Activated CD8-positive, alpha-beta T cell treated with anti-CD3 and anti-CD28 coated beads for 36 hours (primary cell): ENCODE results near the gene MYOZ3. TPM values are rescaled to one million over a fixed set of nuclear protein-coding genes. Genes with fewer than 3 reads are reported as not detected.

ENCODE experiments used
- ATAC-seq: fragments of 200-7000 bp; cut with Tn5 transposase; one replicate; pipeline ENCODE4 v1.10.0; 2021; ENCODE audit warnings: mild to moderate bottlenecking, moderate library complexity
- CTCF ChIA-PET: fragments of 350-600 bp; sonication (Branson Sonifier 250); formaldehyde crosslinking; loops from one replicate; lab custom pipeline; 2021; ENCODE audit warnings: antibody characterized with exemption; lab: Charles Lee
- POLR2A ChIA-PET: fragments of 350-600 bp; sonication (Branson Sonifier 250); formaldehyde crosslinking; loops from one replicate; lab custom pipeline; 2021; ENCODE audit warnings: antibody characterized with exemption; lab: Charles Lee
- DNase-seq: peaks from one replicate; pipeline ENCODE4 v3.0.0-alpha.2; 2020
- H3K27ac Mint-ChIP-seq: one replicate; pipeline ENCODE4 v1.8.0; 2021; ENCODE audit warnings: mild to moderate bottlenecking, mixed read lengths
- H3K27me3 Mint-ChIP-seq: one replicate; pipeline ENCODE4 v1.8.0; 2021; ENCODE audit warnings: mixed read lengths
- H3K36me3 Mint-ChIP-seq: one replicate; pipeline ENCODE4 v1.8.0; 2021; ENCODE audit warnings: low read depth, mixed read lengths
- H3K4me1 Mint-ChIP-seq: one replicate; pipeline ENCODE4 v1.8.0; 2021; ENCODE audit warnings: low read depth, mixed read lengths
- H3K4me3 Mint-ChIP-seq: one replicate; pipeline ENCODE4 v1.8.0; 2021; ENCODE audit warnings: mild to moderate bottlenecking, moderate library complexity, mixed read lengths
- H3K9me3 Mint-ChIP-seq: one replicate; pipeline ENCODE4 v1.8.0; 2021; ENCODE audit warnings: mixed read lengths
- CTCF ChIP-seq: fragments of 200-600 bp; IDR thresholded peaks from one replicate; pipeline ENCODE4 v1.8.0; 2022; ENCODE audit warnings: antibody characterized with exemption, mild to moderate bottlenecking
- intact Hi-C: fragments of 100-400 bp; cut with micrococcal nuclease; formaldehyde crosslinking; loops from one replicate; pipeline ENCODE4 v1.10.0; 2022
- total RNA-seq, 2 experiments: library from RNA; stranded (reverse); gene quantifications; one replicate each; pipeline ENCODE4 v1.2.3, GENCODE V29; 2021

Gene MYOZ3
- total RNA-seq, 2 experiments from 2014 or later: 0.11 to 0.20 TPM

GRCh38 chr5:150676578-150676977, 15.5 kb downstream of the MYOZ3 start:
- H3K36me3 Mint-ChIP-seq: no peaks in the 10 kb centered on the region
- no peak overlapping the region for H3K4me3 Mint-ChIP-seq
- POLR2A ChIA-PET: no interaction called here
- DNase-seq (no peak), ATAC-seq (no peak)
- TF ChIP-seq CTCF: no peak
- no peak overlapping the region for H3K27ac Mint-ChIP-seq
- H3K9me3 Mint-ChIP-seq: no peaks in the 10 kb centered on the region
- peaks cover 3% of the 10 kb centered on the region for H3K4me1 Mint-ChIP-seq
- no peaks in the 10 kb centered on the region for H3K27me3 Mint-ChIP-seq
- CTCF ChIA-PET: no interaction called here
- intact Hi-C loops: no loop called here

- Mint-ChIP-seq H3K9me3 (no peaks in the 10 kb centered on the region), H3K36me3 (peaks cover 29% of the 10 kb centered on the region), H3K4me3 (no peak overlapping the region), H3K4me1 (no peaks in the 10 kb centered on the region), H3K27me3 (no peaks in the 10 kb centered on the region), H3K27ac (no peak overlapping the region)
- intact Hi-C loops: no loop called here
- ChIA-PET POLR2A (interaction anchor here (0.9 to 2.3 kb wide), 3 partner anchors 8 to 246 kb away, joined by 3 to 7 read pairs (median 5); partner anchors contain the start of gene RBM22), CTCF (interaction anchor here (1.3 kb wide), 2 partner anchors 33 to 144 kb away, joined by 3 read pairs; no protein-coding TSS in a partner anchor)
- no peak for ATAC-seq
- no peak for DNase-seq
- TF ChIP-seq CTCF: no peak
Observed at GRCh38 chr5:150689120-150689519, 28.1 kb downstream of the MYOZ3 start.

GRCh38 chr5:150690760-150691159, 29.7 kb downstream of the MYOZ3 start:
- no peaks in the 10 kb centered on the region for H3K27me3 Mint-ChIP-seq
- intact Hi-C loops: no loop called here
- no peak for TF ChIP-seq CTCF
- H3K4me1 Mint-ChIP-seq: no peaks in the 10 kb centered on the region
- CTCF ChIA-PET: interaction anchor here (0.6 to 2.6 kb wide), 3 partner anchors 10 to 194 kb away, joined by 3 to 13 read pairs (median 3); partner anchors contain the start of gene RBM22
- DNase-seq: no peak
- ATAC-seq: no peak
- peaks cover 44% of the 10 kb centered on the region for H3K36me3 Mint-ChIP-seq
- no peak overlapping the region for H3K4me3 Mint-ChIP-seq
- no peaks in the 10 kb centered on the region for H3K9me3 Mint-ChIP-seq
- POLR2A ChIA-PET: interaction anchor here (0.7 to 2.3 kb wide), 2 partner anchors 9 to 84 kb away, joined by 3 to 11 read pairs; partner anchors contain the start of gene RBM22
- H3K27ac Mint-ChIP-seq: no peak overlapping the region

GRCh38 chr5:150692276-150692675, 31.2 kb downstream of the MYOZ3 start:
- intact Hi-C loops: no loop called here
- POLR2A ChIA-PET: interaction anchor here (1.0 to 2.3 kb wide), 2 partner anchors 8 to 12 kb away, joined by 3 to 11 read pairs; partner anchors contain the start of gene RBM22
- no peak for ATAC-seq
- Mint-ChIP-seq H3K27ac (peak overlapping the region; percentile 67), H3K4me1 (no peaks in the 10 kb centered on the region), H3K9me3 (no peaks in the 10 kb centered on the region), H3K4me3 (no peak overlapping the region), H3K27me3 (no peaks in the 10 kb centered on the region), H3K36me3 (peaks cover 50% of the 10 kb centered on the region)
- DNase-seq: no peak
- CTCF ChIA-PET: interaction anchor here (1.1 to 2.6 kb wide), 3 partner anchors 8 to 132 kb away, joined by 3 to 13 read pairs (median 3); partner anchors contain the start of gene RBM22
- no peak for TF ChIP-seq CTCF

- TF ChIP-seq CTCF: no peak
- Mint-ChIP-seq H3K27me3 (no peaks in the 10 kb centered on the region), H3K36me3 (peaks cover 60% of the 10 kb centered on the region), H3K4me1 (peaks cover 13% of the 10 kb centered on the region), H3K27ac (no peak overlapping the region), H3K4me3 (no peak overlapping the region), H3K9me3 (no peaks in the 10 kb centered on the region)
- CTCF ChIA-PET: interaction anchor here (0.9 kb wide), 1 partner anchor 37 kb away, joined by 3 read pairs; no protein-coding TSS in a partner anchor
- POLR2A ChIA-PET: interaction anchor here (1.0 kb wide), 1 partner anchor 88 kb away, joined by 3 read pairs; no protein-coding TSS in a partner anchor
- no peak for DNase-seq
- ATAC-seq: no peak
- intact Hi-C loops: no loop called here
Observed at GRCh38 chr5:150694612-150695011, 33.6 kb downstream of the MYOZ3 start.
